BJ (cell line): ENCODE data around the gene MLLT3. TPM values are rescaled to one million over a fixed set of nuclear protein-coding genes. Genes with fewer than 3 reads are reported as not detected.
A peak's percentile ranks its signal among the peaks of the same experiment; 100 is the strongest.

Experiments used
- CTCF ChIA-PET: fragments of 350-600 bp; formaldehyde crosslinking; extraction: SDS; loops from one replicate; lab custom pipeline; 2021; ENCODE audit warnings: antibody characterized with exemption, inconsistent platforms; lab: Yijun Ruan, JAX
- POLR2A ChIA-PET: fragments of 300-600 bp; sonication (Branson Sonifier 250); formaldehyde crosslinking; extraction: SDS; loops from one replicate; lab custom pipeline; 2021; ENCODE audit warnings: antibody characterized with exemption; lab: Charles Lee
- DNase-seq: peaks from one replicate; pipeline ENCODE4 v3.0.0-alpha.2; 2011; ENCODE audit warnings: low read depth
- H3K27me3 ChIP-seq: 2 replicates; pipeline ENCODE4 v1.6.0; 2011; ENCODE audit warnings: low read length; ENCODE audit not compliant: control insufficient read depth, insufficient read depth
- H3K36me3 ChIP-seq: 2 replicates; pipeline ENCODE4 v1.5.1; 2011; ENCODE audit warnings: low read length; ENCODE audit not compliant: control insufficient read depth, insufficient read depth
- H3K4me3 ChIP-seq: 2 replicates; pipeline ENCODE4 v1.5.1; 2011; ENCODE audit warnings: low read depth, mild to moderate bottlenecking, control low read depth, low read length
- polyA minus RNA-seq: library from RNA; depleted of rRNA, polyadenylated mRNA; stranded (reverse); fragments of >200 nt; gene quantifications from 2 replicates; pipeline ENCODE4 v1.2.3, GENCODE V29; 2011; rRNA and poly(A)+ RNA removed
- polyA plus RNA-seq: library from polyadenylated mRNA; depleted of rRNA; stranded (reverse); fragments of >200 nt; gene quantifications from 2 replicates; pipeline ENCODE4 v1.2.3, GENCODE V29; 2011; rRNA removed
- TF ChIP-seq, protein P1 (sequence below): IDR thresholded peaks from 2 replicates; pipeline ENCODE4 v1.5.1; 2011; ENCODE audit warnings: low read depth, mild to moderate bottlenecking, control low read depth, inconsistent platforms, low read length, moderate library complexity; ENCODE audit not compliant: insufficient read depth

The MLLT3 gene
- polyA plus RNA-seq (13.8 and 32.1 TPM in 2 replicates), polyA minus RNA-seq (10.1 and 11.2 TPM in 2 replicates)

- TF ChIP-seq, protein P1, sequence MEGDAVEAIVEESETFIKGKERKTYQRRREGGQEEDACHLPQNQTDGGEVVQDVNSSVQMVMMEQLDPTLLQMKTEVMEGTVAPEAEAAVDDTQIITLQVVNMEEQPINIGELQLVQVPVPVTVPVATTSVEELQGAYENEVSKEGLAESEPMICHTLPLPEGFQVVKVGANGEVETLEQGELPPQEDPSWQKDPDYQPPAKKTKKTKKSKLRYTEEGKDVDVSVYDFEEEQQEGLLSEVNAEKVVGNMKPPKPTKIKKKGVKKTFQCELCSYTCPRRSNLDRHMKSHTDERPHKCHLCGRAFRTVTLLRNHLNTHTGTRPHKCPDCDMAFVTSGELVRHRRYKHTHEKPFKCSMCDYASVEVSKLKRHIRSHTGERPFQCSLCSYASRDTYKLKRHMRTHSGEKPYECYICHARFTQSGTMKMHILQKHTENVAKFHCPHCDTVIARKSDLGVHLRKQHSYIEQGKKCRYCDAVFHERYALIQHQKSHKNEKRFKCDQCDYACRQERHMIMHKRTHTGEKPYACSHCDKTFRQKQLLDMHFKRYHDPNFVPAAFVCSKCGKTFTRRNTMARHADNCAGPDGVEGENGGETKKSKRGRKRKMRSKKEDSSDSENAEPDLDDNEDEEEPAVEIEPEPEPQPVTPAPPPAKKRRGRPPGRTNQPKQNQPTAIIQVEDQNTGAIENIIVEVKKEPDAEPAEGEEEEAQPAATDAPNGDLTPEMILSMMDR: no peak
- DNase-seq: peak; percentile 73
- no peaks in the 10 kb centered on the region for H3K27me3 ChIP-seq
- peak within 1 kb of the TSS; percentile 77 for H3K4me3 ChIP-seq
- ChIA-PET POLR2A (interaction anchor here (0.6 to 0.8 kb wide), 6 partner anchors 10 to 1385 kb away, joined by 4 to 11 read pairs (median 5); no protein-coding TSS in a partner anchor), CTCF (interaction anchor here (0.6 to 7.4 kb wide), 10 partner anchors 11 to 695 kb away, joined by 3 to 103 read pairs (median 6); no protein-coding TSS in a partner anchor)
- peaks cover 2% of the 10 kb centered on the region; the same call in 1 of the 2 replicates for H3K36me3 ChIP-seq
Observed at GRCh38 chr9:20622330-20623020, at the start of gene MLLT3. TSS of gene MLLT3 (minus strand) at chr9:20622499.

DNA sequence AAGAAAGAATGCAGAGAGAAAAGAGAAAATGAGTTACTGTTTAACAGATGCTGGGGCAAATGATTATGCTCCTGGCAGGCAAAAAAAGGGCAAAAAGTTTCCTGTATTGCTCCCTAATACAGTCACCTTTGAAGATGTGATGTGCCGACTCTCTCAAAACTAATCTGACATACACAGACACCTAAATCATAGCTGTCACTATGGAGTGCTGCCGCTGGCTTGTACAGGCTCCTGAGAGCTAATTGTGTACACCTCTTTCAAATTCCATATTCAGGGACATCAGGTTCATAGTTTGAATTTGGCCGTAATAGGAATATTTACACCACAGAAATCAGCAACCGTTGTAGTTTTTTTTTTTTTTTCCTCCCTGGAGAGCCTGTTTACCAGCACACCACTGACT is 49.3 kb upstream of the MLLT3 start:
- no peak for DNase-seq
- ChIA-PET POLR2A (no interaction called here), CTCF (interaction anchor here (1.9 kb wide), 1 partner anchor 9 kb away, joined by 6 read pairs; no protein-coding TSS in a partner anchor)
- Histone ChIP-seq H3K36me3 (no peaks in the 10 kb centered on the region), H3K4me3 (no peak overlapping the region), H3K27me3 (no peaks in the 10 kb centered on the region)
- TF ChIP-seq, protein P1: no peak

DNA sequence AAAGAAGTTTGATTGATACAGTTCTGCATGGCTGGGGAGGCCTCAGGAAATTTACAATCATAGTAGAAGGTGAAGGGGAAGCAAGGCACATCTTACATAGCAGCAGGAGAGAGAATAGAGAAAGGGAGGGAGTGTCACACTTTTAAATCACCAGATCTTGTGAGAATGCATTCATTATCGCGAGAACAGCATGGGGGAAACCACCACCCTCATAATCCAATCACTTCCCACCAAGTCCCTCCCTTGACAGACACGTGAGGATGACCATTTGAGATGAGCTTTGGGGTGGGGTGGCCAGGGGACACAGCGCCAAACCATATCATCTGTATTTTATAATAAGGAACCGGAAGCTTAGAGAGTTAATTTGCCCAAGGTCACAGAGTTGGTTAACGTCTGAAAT is 48.1 kb upstream of the MLLT3 start:
- no peaks in the 10 kb centered on the region for H3K36me3 ChIP-seq
- ChIA-PET POLR2A (no interaction called here), CTCF (no interaction called here)
- TF ChIP-seq, protein P1: no peak
- DNase-seq: no peak
- H3K4me3 ChIP-seq: no peak overlapping the region
- H3K27me3 ChIP-seq: no peaks in the 10 kb centered on the region

GRCh38 chr9:20664501-20664900 is 42.2 kb upstream of the MLLT3 start:
- H3K4me3 ChIP-seq: no peak overlapping the region
- ChIA-PET CTCF (no interaction called here), POLR2A (interaction anchor here (0.6 kb wide), 2 partner anchors 8 to 310 kb away, joined by 3 to 5 read pairs; no protein-coding TSS in a partner anchor)
- TF ChIP-seq, protein P1: no peak
- no peaks in the 10 kb centered on the region for H3K36me3 ChIP-seq
- peaks cover 1% of the 10 kb centered on the region; the same call in 1 of the 2 replicates for H3K27me3 ChIP-seq
- DNase-seq: no peak

GRCh38 chr9:20663133-20663532 is 40.8 kb upstream of the MLLT3 start:
- ChIA-PET POLR2A (no interaction called here), CTCF (no interaction called here)
- no peak overlapping the region for H3K4me3 ChIP-seq
- TF ChIP-seq, protein P1: no peak
- no peaks in the 10 kb centered on the region for H3K36me3 ChIP-seq
- no peak for DNase-seq
- peaks cover 1% of the 10 kb centered on the region; the same call in 1 of the 2 replicates for H3K27me3 ChIP-seq
